Right lobe of liver (tissue), 4 donors: Measurements from ENCODE around the gene TJP2.

Source experiments
- POLR2A ChIP-seq: fragments of 450-650 bp; IDR thresholded peaks from one replicate; pipeline ENCODE4 v1.6.1; 2017; ENCODE audit warnings: antibody characterized with exemption, mild to moderate bottlenecking
- TF ChIP-seq, protein P1 (sequence below), 4 donors: fragments of 200-600 bp in 3 of 4; fragments of 450-650 bp in 1 of 4; IDR thresholded peaks; one replicate each; pipeline versions ENCODE4 v1.5.1 to v1.8.0; 2016 to 2022; ENCODE audit warnings: antibody characterized with exemption in 4 of 4, mild to moderate bottlenecking in 2 of 4
- donor health status: DM: no; HTN: no; CAD: no.
- donor health status: DM: no; HTN: no; CAD: no.
- donor health status: DM: no; HTN: yes; CAD: no.

DNA sequence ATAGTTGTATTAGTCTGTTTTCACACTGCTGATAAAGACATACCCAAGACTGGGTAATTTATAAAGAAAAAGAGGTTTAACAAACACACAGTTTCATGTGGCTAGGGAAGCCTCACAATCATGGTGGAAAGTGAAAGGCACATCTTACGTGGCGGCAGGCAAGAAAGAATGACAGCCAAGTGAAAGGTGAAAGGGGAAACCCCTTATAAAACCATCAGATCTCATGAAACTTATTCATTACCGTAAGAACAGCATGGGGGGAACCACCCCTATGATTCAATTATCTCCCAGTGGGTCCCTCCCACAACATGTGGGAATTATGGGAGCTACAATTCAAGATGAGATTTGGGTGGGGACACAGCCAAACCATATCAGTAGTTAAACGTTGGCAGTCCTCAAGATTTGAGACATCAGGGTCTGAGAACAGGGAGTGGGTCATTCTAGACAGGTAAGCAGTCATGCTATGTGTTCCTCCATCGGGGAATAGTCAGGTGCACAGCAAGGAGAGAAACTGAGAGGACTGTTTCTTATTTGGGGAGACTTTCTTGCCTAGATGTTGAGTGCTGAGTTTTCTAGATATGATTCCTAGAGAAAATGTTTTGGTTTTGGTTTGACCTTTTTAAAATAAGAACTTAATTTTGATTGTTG is 105.1 kb downstream of the TJP2 start:
- TF ChIP-seq POLR2A: no peak
- TF ChIP-seq, protein P1, sequence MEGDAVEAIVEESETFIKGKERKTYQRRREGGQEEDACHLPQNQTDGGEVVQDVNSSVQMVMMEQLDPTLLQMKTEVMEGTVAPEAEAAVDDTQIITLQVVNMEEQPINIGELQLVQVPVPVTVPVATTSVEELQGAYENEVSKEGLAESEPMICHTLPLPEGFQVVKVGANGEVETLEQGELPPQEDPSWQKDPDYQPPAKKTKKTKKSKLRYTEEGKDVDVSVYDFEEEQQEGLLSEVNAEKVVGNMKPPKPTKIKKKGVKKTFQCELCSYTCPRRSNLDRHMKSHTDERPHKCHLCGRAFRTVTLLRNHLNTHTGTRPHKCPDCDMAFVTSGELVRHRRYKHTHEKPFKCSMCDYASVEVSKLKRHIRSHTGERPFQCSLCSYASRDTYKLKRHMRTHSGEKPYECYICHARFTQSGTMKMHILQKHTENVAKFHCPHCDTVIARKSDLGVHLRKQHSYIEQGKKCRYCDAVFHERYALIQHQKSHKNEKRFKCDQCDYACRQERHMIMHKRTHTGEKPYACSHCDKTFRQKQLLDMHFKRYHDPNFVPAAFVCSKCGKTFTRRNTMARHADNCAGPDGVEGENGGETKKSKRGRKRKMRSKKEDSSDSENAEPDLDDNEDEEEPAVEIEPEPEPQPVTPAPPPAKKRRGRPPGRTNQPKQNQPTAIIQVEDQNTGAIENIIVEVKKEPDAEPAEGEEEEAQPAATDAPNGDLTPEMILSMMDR (IDR thresholded peaks at IDR 0.05): no peak
